ENCODE results near the gene NEUROG2. TPM values are rescaled to one million over a fixed set of nuclear protein-coding genes. Genes with fewer than 3 reads are reported as not detected.

The NEUROG2 gene
- total RNA-seq = not detected
- polyA plus RNA-seq = not detected
- long read RNA-seq, donor 1 = 0 reads
- long read RNA-seq, donor 2 = 0 reads

DNA sequence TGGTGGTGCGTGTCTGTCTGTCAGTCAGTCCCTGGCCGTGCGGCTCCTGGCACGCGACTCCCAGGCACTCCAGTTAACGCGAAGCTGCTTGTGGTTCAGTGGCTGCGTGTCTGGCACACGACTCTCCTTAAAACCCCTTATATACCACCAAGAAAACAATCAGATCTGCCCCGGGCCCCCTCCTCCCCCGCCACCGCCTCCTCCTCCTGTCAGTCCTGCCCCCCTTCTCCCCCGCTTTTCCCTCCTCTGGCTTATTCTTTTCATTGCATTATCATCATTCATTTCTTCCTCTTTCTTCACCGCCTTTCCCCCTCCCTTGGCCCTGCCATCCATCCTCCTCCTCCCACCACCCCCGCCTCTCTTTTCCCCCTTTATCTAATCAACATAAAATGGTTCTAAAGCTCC lies at the start of gene NEUROG2:
Gene NEUROG2, minus strand, starts transcription at position 115 of the 405 bp plus-strand sequence. CDS start 705 bp downstream, outside the sequence.
- no peaks in the 10 kb centered on the region for H3K9me3 ChIP-seq
- peaks cover 5% of the 10 kb centered on the region for H3K4me1 ChIP-seq
- ATAC-seq (no peak), DNase-seq (no peak)
- H3K27me3 ChIP-seq (ENCODE audit: insufficient read depth in 3 of 3, low read length in 2 of 3) = peaks cover 0 to 100% (median 41%) of the 10 kb centered on the region in 3 donors
- intact Hi-C loops (cut with DNase I) = no loop called here
- TF ChIP-seq, protein P1, sequence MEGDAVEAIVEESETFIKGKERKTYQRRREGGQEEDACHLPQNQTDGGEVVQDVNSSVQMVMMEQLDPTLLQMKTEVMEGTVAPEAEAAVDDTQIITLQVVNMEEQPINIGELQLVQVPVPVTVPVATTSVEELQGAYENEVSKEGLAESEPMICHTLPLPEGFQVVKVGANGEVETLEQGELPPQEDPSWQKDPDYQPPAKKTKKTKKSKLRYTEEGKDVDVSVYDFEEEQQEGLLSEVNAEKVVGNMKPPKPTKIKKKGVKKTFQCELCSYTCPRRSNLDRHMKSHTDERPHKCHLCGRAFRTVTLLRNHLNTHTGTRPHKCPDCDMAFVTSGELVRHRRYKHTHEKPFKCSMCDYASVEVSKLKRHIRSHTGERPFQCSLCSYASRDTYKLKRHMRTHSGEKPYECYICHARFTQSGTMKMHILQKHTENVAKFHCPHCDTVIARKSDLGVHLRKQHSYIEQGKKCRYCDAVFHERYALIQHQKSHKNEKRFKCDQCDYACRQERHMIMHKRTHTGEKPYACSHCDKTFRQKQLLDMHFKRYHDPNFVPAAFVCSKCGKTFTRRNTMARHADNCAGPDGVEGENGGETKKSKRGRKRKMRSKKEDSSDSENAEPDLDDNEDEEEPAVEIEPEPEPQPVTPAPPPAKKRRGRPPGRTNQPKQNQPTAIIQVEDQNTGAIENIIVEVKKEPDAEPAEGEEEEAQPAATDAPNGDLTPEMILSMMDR (IDR thresholded peaks at IDR 0.05) = no peak
- no peak within 1 kb of the TSS for H3K27ac ChIP-seq
- 0 to 1% (median 1%) methylated on average over 12 to 15 of the region's 15 CpGs for WGBS, 3 donors
- H3K36me3 ChIP-seq (ENCODE audit: insufficient read depth in 1 of 2, low read depth in 1 of 2) = no peaks in the 10 kb centered on the region
- H3K4me3 ChIP-seq = peak within 1 kb of the TSS; percentile 77

GRCh38 chr4:112564706-112565270 lies 48.8 kb upstream of the NEUROG2 start:
- TF ChIP-seq, protein P1 (IDR thresholded peaks at IDR 0.05) = no peak
- Histone ChIP-seq H3K4me3 (no peak overlapping the region), H3K9me3 (no peaks in the 10 kb centered on the region), H3K27ac (no peak overlapping the region), H3K27me3 (ENCODE audit: insufficient read depth in 3 of 3, low read length in 2 of 3) (no peaks in the 10 kb centered on the region), H3K36me3 (ENCODE audit: insufficient read depth in 1 of 2, low read depth in 1 of 2) (no peaks in the 10 kb centered on the region), H3K4me1 (no peaks in the 10 kb centered on the region)
- ATAC-seq (no peak), DNase-seq (no peak)
- intact Hi-C loops (cut with DNase I) = no loop called here
- WGBS, 3 donors = 97 to 98% (median 98%) methylated on average over 25 of the region's 25 CpGs

DNA sequence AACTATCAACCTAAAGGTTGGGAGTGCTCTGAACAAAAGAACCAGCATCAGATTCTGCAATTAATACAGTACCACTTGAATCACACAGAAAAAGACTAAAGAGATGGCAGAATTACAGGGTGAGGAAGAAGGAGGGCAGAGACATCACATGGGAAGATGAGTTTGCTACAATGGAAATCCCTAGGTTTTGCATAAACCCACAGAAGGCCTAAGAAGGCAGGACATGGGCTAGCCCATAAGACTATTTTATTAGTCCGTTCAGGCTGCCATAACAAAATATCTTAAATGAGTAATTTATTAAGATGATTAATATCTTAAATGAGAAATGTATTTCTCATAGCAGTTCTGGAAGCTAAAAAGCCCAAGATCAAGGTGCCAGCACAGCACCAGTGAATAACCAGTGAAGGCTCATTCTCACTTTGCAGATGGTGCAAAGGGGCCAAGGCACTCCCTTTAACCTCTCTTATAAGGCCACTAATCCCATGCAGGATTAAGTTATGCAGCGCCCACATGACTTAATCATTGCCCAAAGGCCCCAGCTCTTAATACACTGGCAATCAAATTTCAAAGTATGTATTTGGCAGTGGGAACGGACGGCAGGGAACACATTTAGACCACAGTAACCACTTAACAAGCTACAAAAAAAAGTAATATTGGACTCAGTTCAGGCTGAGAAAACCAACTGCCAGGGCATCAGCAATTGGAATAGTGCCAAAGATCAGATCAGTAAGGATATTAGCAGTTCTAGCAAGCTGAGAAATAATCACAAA lies 47.6 kb upstream of the NEUROG2 start:
- H3K4me3 ChIP-seq = no peak overlapping the region
- no peak overlapping the region for H3K27ac ChIP-seq
- intact Hi-C loops (cut with DNase I) = no loop called here
- no peaks in the 10 kb centered on the region for H3K4me1 ChIP-seq
- TF ChIP-seq, protein P1 (IDR thresholded peaks at IDR 0.05) = no peak
- H3K27me3 ChIP-seq (ENCODE audit: insufficient read depth in 3 of 3, low read length in 2 of 3) = no peaks in the 10 kb centered on the region
- WGBS, 3 donors = 56 to 76% (median 60%) methylated on average over 4 of the region's 4 CpGs
- ATAC-seq (no peak), DNase-seq (no peak)
- no peaks in the 10 kb centered on the region for H3K36me3 ChIP-seq (ENCODE audit: insufficient read depth in 1 of 2, low read depth in 1 of 2)
- H3K9me3 ChIP-seq = no peaks in the 10 kb centered on the region

DNA sequence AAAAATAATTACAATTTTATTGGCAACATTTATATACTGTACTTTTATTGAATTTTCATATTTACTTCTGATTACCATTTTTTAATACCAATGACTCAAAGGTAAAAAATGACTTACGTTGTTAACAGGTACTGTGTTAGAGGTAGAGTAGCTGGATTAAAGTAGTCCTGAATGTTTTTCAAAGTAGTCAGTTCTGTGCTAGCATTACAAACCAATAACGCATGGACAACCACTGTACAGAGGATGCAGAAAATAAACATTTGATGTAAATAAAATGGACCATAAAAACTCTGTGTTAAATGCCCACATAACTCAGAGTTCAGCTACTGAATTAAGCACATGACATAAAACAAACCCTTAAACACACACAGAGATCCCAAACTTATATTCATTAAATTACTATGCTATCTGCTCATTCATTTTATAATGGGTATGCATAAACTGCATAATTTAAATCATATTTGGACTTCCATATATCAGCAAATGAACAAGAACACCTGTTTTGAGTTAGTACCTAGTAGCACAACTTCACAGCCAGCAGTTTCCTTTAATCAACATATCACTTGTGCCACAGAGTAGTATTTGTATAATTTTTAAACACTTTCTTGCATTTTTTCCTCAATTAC lies 46.4 kb upstream of the NEUROG2 start:
- Histone ChIP-seq H3K4me1 (no peaks in the 10 kb centered on the region), H3K36me3 (ENCODE audit: insufficient read depth in 1 of 2, low read depth in 1 of 2) (no peaks in the 10 kb centered on the region), H3K9me3 (no peaks in the 10 kb centered on the region), H3K27ac (no peak overlapping the region), H3K27me3 (ENCODE audit: insufficient read depth in 3 of 3, low read length in 2 of 3) (no peaks in the 10 kb centered on the region), H3K4me3 (no peak overlapping the region)
- TF ChIP-seq, protein P1 (IDR thresholded peaks at IDR 0.05) = no peak
- DNase-seq = no peak
- intact Hi-C loops (cut with DNase I) = no loop called here
- no peak for ATAC-seq
- WGBS, 3 donors = 93 to 97% (median 96%) methylated on average over 2 of the region's 2 CpGs

Measured in psoas muscle (tissue), 8 donors.